Esophagus (tissue), 2 donors: ENCODE data around the gene UNC13D. TPM values are rescaled to one million over a fixed set of nuclear protein-coding genes. Genes with fewer than 3 reads are reported as not detected.

ENCODE experiments used
- H3K27ac ChIP-seq, 2 donors: one replicate each; pipeline ENCODE4 v1.5.1; 2013; ENCODE audit warnings: low read depth in 2 of 2, mild to moderate bottlenecking in 2 of 2, inconsistent platforms in 1 of 2, low read length in 1 of 2, moderate library complexity in 1 of 2
- H3K27me3 ChIP-seq, 2 donors: one replicate each; pipeline ENCODE4 v1.6.1; 2013; ENCODE audit warnings: low read length in 2 of 2, control low read depth in 1 of 2, mild to moderate bottlenecking in 1 of 2; ENCODE audit not compliant: insufficient read depth in 2 of 2, control insufficient read depth in 1 of 2
- H3K36me3 ChIP-seq, 2 donors: one replicate each; pipeline ENCODE4 v1.6.1; 2013; ENCODE audit warnings: low read length in 1 of 2; ENCODE audit not compliant: control insufficient read depth in 2 of 2, insufficient read depth in 2 of 2
- H3K4me1 ChIP-seq, 2 donors: one replicate each; pipeline ENCODE4 v1.6.1; 2013; ENCODE audit warnings: low read length in 1 of 2; ENCODE audit not compliant: control insufficient read depth in 2 of 2, insufficient read depth in 2 of 2
- H3K4me3 ChIP-seq, 2 donors: one replicate each; pipeline ENCODE4 v1.5.1; 2013; ENCODE audit warnings: low read length in 2 of 2, mild to moderate bottlenecking in 2 of 2, low read depth in 1 of 2, moderate library complexity in 1 of 2
- H3K9me3 ChIP-seq, 2 donors: one replicate each; pipeline ENCODE4 v1.6.1; 2013; ENCODE audit warnings: mild to moderate bottlenecking in 2 of 2, low read depth in 1 of 2, low read length in 1 of 2, moderate library complexity in 1 of 2; ENCODE audit not compliant: control insufficient read depth in 2 of 2, insufficient read depth in 1 of 2
- WGBS, 2 donors: extraction: QIAGEN DNeasy Blood & Tissue Kit; methylation state at CpG; one replicate each; pipeline ENCODE4 v1.1.7; 2013; 5-methylcytosine and 5-hydroxymethylcytosine counted together
- polyA plus RNA-seq, 2 donors: library from polyadenylated mRNA; stranded (reverse); fragments of 200-250 nt; gene quantifications; one replicate each; pipeline ENCODE4 v1.2.3, GENCODE V29; 2013
- donor health status: healthy with polysubstance abuse.
- donor health status: Bipolar disorder and iron deficiency.

Gene UNC13D
- polyA plus RNA-seq, 2 donors = 21.0 to 22.4 TPM

DNA sequence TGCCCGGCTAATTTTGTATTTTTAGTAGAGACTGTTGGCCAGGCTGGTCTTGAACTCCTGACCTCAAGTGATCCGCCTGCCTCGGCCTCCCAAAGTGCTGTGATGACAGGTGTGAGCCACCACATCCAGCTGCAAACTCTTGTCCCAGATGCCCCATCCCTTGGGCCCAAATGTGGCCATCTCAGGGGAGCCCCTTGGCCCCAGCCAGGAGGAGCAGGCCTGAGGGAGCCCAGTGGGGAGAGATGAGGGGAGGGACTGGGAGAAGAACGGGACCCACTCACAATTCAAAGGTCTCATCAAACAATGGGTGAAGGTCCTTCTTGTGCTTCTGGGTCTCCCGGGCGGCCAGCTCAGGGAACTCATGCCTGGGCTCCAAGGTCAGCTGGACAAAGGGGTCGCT lies 14.5 kb downstream of the UNC13D start:
- Histone ChIP-seq H3K9me3 (no peaks in the 10 kb centered on the region), H3K4me3 (no peak overlapping the region), H3K4me1 (peaks cover 3 to 18% of the 10 kb centered on the region in 2 donors), H3K27me3 (no peaks in the 10 kb centered on the region), H3K36me3 (peaks cover 4 to 19% of the 10 kb centered on the region in 2 donors), H3K27ac (peak overlapping the region in 1 of 2 donors; percentile 2)
- WGBS, 2 donors = 83 to 91% methylated on average over 7 of the region's 7 CpGs

DNA sequence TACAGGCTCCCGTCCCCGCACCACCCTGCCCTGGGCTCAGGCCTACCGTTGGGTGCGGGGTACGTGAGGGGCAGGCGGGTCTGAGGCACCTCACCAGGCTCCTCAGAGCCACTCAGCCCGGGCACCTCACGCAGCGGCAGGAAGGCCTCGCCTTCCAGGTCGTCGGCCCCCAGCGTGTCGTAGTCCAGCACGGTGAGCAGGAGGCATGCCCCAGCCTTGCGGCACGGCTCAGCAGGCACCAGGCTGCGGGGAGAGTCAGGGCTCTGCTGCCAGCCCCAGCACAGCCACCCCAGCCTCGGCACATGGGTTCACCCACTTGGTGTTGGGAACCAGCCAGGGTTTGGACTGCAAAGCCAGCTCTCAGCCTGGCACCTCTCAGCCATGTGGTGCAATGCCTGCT lies 15.5 kb downstream of the UNC13D start:
- H3K9me3 ChIP-seq = no peaks in the 10 kb centered on the region
- 88% methylated on average over 19 of the region's 19 CpGs for WGBS, 2 donors

DNA sequence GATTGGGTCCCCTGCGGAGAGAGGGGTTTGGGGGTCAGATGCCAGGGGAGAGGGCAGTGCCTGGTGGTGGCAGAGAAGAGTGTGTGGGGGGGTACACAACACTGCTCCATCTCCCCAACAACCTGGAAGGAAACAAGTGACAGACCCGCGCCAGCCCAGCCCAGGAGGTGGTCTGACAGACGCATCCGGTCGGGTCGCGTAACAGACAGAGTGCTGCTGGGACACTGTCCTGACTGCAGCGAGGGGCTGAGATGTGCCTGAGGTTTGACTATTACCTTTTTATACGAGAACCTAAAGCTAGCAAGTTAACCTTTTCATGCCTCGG lies 16.2 kb downstream of the UNC13D start:
- no peaks in the 10 kb centered on the region for H3K27me3 ChIP-seq
- peak overlapping the region in 1 of 2 donors; percentile 2 for H3K4me3 ChIP-seq
- 54 to 56% methylated on average over 11 of the region's 11 CpGs for WGBS, 2 donors
- H3K4me1 ChIP-seq = peaks cover 3 to 17% of the 10 kb centered on the region in 2 donors
- no peaks in the 10 kb centered on the region for H3K9me3 ChIP-seq
- H3K27ac ChIP-seq = peak overlapping the region; percentile 54 to 66
- peaks cover 4 to 24% of the 10 kb centered on the region in 2 donors for H3K36me3 ChIP-seq

More for the DNA sequence above, 15.5 kb downstream of the UNC13D start:
- peaks cover 4 to 20% of the 10 kb centered on the region in 2 donors for H3K36me3 ChIP-seq
- H3K27ac ChIP-seq = no peak overlapping the region
- H3K4me1 ChIP-seq = peaks cover 3 to 18% of the 10 kb centered on the region in 2 donors
- no peaks in the 10 kb centered on the region for H3K27me3 ChIP-seq
- no peak overlapping the region for H3K4me3 ChIP-seq

- Histone ChIP-seq H3K36me3 (peaks cover 4 to 26% of the 10 kb centered on the region in 2 donors), H3K27me3 (no peaks in the 10 kb centered on the region), H3K4me1 (peaks cover 3 to 12% of the 10 kb centered on the region in 2 donors), H3K4me3 (peak overlapping the region in 1 of 2 donors; percentile 2), H3K27ac (peak overlapping the region; percentile 54 to 66), H3K9me3 (no peaks in the 10 kb centered on the region)
- 17 to 22% methylated on average over 21 of the region's 21 CpGs for WGBS, 2 donors
These were observed 16.7 kb downstream of the UNC13D start for GRCh38 chr17:75827308-75828075.

GRCh38 chr17:75826561-75827307 lies 17.5 kb downstream of the UNC13D start:
- H3K4me3 ChIP-seq = no peak overlapping the region
- H3K4me1 ChIP-seq = peaks cover 3 to 11% of the 10 kb centered on the region in 2 donors
- peak overlapping the region; percentile 54 to 66 for H3K27ac ChIP-seq
- WGBS, 2 donors = 64 to 75% methylated on average over 14 of the region's 14 CpGs
- no peaks in the 10 kb centered on the region for H3K9me3 ChIP-seq
- no peaks in the 10 kb centered on the region for H3K27me3 ChIP-seq
- H3K36me3 ChIP-seq = peaks cover 4 to 26% of the 10 kb centered on the region in 2 donors

GRCh38 chr17:75825748-75826370 lies 18.3 kb downstream of the UNC13D start:
- WGBS, 2 donors = 91% methylated on average over 12 of the region's 12 CpGs
- Histone ChIP-seq H3K36me3 (peaks cover 4 to 28% of the 10 kb centered on the region in 2 donors), H3K4me1 (peaks cover 3 to 11% of the 10 kb centered on the region in 2 donors), H3K27me3 (no peaks in the 10 kb centered on the region), H3K27ac (no peak overlapping the region), H3K9me3 (no peaks in the 10 kb centered on the region), H3K4me3 (no peak overlapping the region)

DNA sequence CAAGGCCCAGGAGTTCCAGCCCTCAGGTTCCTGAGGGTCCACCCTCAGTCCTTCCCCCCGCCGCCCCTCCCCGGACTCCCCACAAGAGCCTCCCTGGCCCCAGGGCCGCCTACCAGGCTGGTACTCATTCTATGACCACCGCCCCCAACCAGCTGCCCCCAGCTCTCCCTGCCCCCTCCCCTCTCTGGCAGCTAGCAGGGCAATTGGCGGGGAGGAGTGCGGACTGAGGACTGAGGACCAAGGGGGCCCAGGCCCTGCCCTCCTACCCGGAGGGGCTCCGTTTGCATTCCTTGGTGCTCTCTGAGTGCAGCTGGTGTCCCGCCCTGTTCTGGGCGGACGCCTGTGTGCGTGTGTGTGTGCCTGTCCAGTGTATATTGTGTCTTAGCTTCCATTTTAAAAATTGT lies 19.1 kb downstream of the UNC13D start:
- Histone ChIP-seq H3K9me3 (no peaks in the 10 kb centered on the region), H3K4me3 (no peak overlapping the region), H3K27me3 (no peaks in the 10 kb centered on the region), H3K27ac (no peak overlapping the region), H3K4me1 (peaks cover 3 to 11% of the 10 kb centered on the region in 2 donors), H3K36me3 (peaks cover 4 to 33% of the 10 kb centered on the region in 2 donors)
- WGBS, 2 donors = 82 to 86% methylated on average over 13 of the region's 13 CpGs

GRCh38 chr17:75824666-75825065 lies 19.5 kb downstream of the UNC13D start:
- Histone ChIP-seq H3K27ac (no peak overlapping the region), H3K4me3 (no peak overlapping the region), H3K27me3 (no peaks in the 10 kb centered on the region), H3K9me3 (no peaks in the 10 kb centered on the region), H3K36me3 (peaks cover 8 to 32% of the 10 kb centered on the region in 2 donors), H3K4me1 (peaks cover 3 to 11% of the 10 kb centered on the region in 2 donors)
- WGBS, 2 donors = 53 to 67% methylated on average over 2 of the region's 2 CpGs

DNA sequence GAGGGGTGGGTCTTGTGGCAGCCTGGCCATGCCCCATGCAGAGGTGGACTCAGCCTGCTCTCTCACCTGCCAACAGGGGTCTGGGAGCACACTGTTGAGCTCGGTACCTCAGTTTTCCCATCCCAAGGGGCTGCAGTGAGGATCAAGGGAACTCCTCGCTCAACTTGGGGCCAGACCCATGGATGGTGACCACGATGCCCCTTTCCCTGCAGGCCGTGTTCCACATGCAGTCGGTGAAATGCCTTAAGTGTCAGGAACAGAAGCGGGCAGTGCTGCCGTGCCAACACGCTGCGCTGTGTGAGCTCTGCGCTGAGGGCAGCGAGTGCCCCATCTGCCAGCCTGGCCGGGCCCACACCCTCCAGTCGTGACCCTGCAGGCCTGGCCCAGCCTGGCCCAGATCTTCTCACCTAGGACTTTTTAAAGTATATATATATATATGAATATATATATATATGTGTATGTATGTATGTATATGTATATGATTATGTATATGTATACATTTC lies 20.1 kb downstream of the UNC13D start:
- no peak overlapping the region for H3K27ac ChIP-seq
- no peaks in the 10 kb centered on the region for H3K27me3 ChIP-seq
- H3K4me1 ChIP-seq = peaks cover 3 to 11% of the 10 kb centered on the region in 2 donors
- 90% methylated on average over 13 of the region's 13 CpGs for WGBS, 2 donors
- H3K36me3 ChIP-seq = peaks cover 10 to 38% of the 10 kb centered on the region in 2 donors
- H3K4me3 ChIP-seq = no peak overlapping the region
- no peaks in the 10 kb centered on the region for H3K9me3 ChIP-seq
